Neuronal stem cell (in vitro differentiated cells): Measurements from ENCODE around the gene STIMATE.

ENCODE experiments used
- DNase-seq: peaks from one replicate; pipeline ENCODE4 v3.0.0-alpha.2; 2013; ENCODE audit warnings: low spot score
- H2AFZ ChIP-seq: one replicate; pipeline ENCODE4 v1.6.1; 2013; ENCODE audit warnings: mild to moderate bottlenecking, low read length, inconsistent platforms
- H2AK5ac ChIP-seq: 2 replicates; pipeline ENCODE4 v1.6.1; 2013; ENCODE audit warnings: low read depth, mild to moderate bottlenecking, inconsistent platforms, low read length, moderate library complexity, mixed read lengths
- H2BK120ac ChIP-seq: 2 replicates; pipeline ENCODE4 v1.6.1; 2013; ENCODE audit warnings: low read depth, mild to moderate bottlenecking, inconsistent platforms, low read length, moderate library complexity, mixed read lengths
- H2BK12ac ChIP-seq: one replicate; pipeline ENCODE4 v1.6.1; 2013; ENCODE audit warnings: low read length, inconsistent platforms
- H2BK15ac ChIP-seq: 2 replicates; pipeline ENCODE4 v1.6.1; 2013; ENCODE audit warnings: mild to moderate bottlenecking, low read length, inconsistent platforms, mixed read lengths
- H2BK5ac ChIP-seq: one replicate; pipeline ENCODE4 v1.6.1; 2013; ENCODE audit warnings: inconsistent platforms, mild to moderate bottlenecking, low read length, moderate library complexity
- H3K14ac ChIP-seq: one replicate; pipeline ENCODE4 v1.6.1; 2013; ENCODE audit warnings: low read length, inconsistent platforms
- H3K18ac ChIP-seq: 2 replicates; pipeline ENCODE4 v1.6.1; 2013; ENCODE audit warnings: low read length, inconsistent platforms
- H3K23ac ChIP-seq: 2 replicates; pipeline ENCODE4 v1.6.1; 2013; ENCODE audit warnings: low read depth, mild to moderate bottlenecking, mixed read lengths, low read length, inconsistent platforms; ENCODE audit not compliant: poor library complexity
- H3K27ac ChIP-seq: replicated peaks from 3 replicates; pipeline ENCODE4 v1.5.1; 2013; ENCODE audit warnings: low read length, inconsistent platforms
- H3K27me3 ChIP-seq, 3 experiments: 2 replicates each; pipeline ENCODE4 v1.6.1; 2013; ENCODE audit warnings: low read length in 3 of 3, mild to moderate bottlenecking in 2 of 3, inconsistent platforms in 1 of 3, low read depth in 1 of 3, mixed read lengths in 1 of 3, moderate library complexity in 1 of 3; ENCODE audit not compliant: control insufficient read depth in 3 of 3, insufficient read depth in 3 of 3
- H3K36me3 ChIP-seq, 2 donors: replicated peaks in 1 of 2; 2 replicates each; pipeline ENCODE4 v1.6.1; 2013; ENCODE audit warnings: low read length in 2 of 2; ENCODE audit not compliant: control insufficient read depth in 2 of 2, insufficient read depth in 2 of 2
- H3K4ac ChIP-seq: 2 replicates; pipeline ENCODE4 v1.6.1; 2013; ENCODE audit warnings: inconsistent platforms, mild to moderate bottlenecking, low read length, moderate library complexity
- H3K4me1 ChIP-seq, 2 donors: 1 replicate in 1 of 2; 2 replicates in 1 of 2; pipeline ENCODE4 v1.6.1; 2013; ENCODE audit warnings: low read length in 2 of 2, low read depth in 1 of 2; ENCODE audit not compliant: control insufficient read depth in 2 of 2, insufficient read depth in 1 of 2
- H3K4me2 ChIP-seq: one replicate; pipeline ENCODE4 v1.6.1; 2013; ENCODE audit warnings: mild to moderate bottlenecking, low read length, inconsistent platforms; ENCODE audit not compliant: insufficient read depth, poor library complexity, severe bottlenecking
- H3K4me3 ChIP-seq, 2 donors: 2 replicates each; pipeline ENCODE4 v1.5.1; 2013; ENCODE audit warnings: low read length in 2 of 2, mild to moderate bottlenecking in 2 of 2, inconsistent platforms in 1 of 2, moderate library complexity in 1 of 2
- H3K79me1 ChIP-seq: one replicate; pipeline ENCODE4 v1.6.1; 2013; ENCODE audit warnings: low read depth, mild to moderate bottlenecking, inconsistent platforms, low read length, moderate library complexity
- H3K9ac ChIP-seq: one replicate; pipeline ENCODE4 v1.6.1; 2013; ENCODE audit warnings: mild to moderate bottlenecking, low read depth, low read length, inconsistent platforms; ENCODE audit not compliant: poor library complexity
- H3K9me3 ChIP-seq, 2 donors: replicated peaks in 1 of 2; 2 replicates each; pipeline versions ENCODE3 to v1.6.1; 2013; ENCODE audit warnings: low read length in 2 of 2, mild to moderate bottlenecking in 2 of 2, inconsistent platforms in 1 of 2, low read depth in 1 of 2, mixed read lengths in 1 of 2, moderate library complexity in 1 of 2; ENCODE audit not compliant: control insufficient read depth in 2 of 2, insufficient read depth in 1 of 2
- H4K8ac ChIP-seq: one replicate; pipeline ENCODE4 v1.6.1; 2013; ENCODE audit warnings: low read depth, mild to moderate bottlenecking, inconsistent platforms, low read length, moderate library complexity
- H4K91ac ChIP-seq: one replicate; pipeline ENCODE4 v1.6.1; 2013; ENCODE audit warnings: low read length, low read depth, mild to moderate bottlenecking, inconsistent platforms; ENCODE audit not compliant: poor library complexity
- WGBS, 2 donors: extraction: QIAGEN DNeasy Blood & Tissue Kit; methylation state at CpG; one replicate each; pipeline ENCODE4 v1.1.7; 2013; ENCODE audit warnings: missing lambda C conversion rate in 2 of 2, mixed read lengths in 1 of 2; ENCODE audit not compliant: insufficient read length in 2 of 2, insufficient replicate concordance in 1 of 2; ENCODE audit errors: extremely low coverage in 2 of 2; 5-methylcytosine and 5-hydroxymethylcytosine counted together

STIMATE gene

DNA sequence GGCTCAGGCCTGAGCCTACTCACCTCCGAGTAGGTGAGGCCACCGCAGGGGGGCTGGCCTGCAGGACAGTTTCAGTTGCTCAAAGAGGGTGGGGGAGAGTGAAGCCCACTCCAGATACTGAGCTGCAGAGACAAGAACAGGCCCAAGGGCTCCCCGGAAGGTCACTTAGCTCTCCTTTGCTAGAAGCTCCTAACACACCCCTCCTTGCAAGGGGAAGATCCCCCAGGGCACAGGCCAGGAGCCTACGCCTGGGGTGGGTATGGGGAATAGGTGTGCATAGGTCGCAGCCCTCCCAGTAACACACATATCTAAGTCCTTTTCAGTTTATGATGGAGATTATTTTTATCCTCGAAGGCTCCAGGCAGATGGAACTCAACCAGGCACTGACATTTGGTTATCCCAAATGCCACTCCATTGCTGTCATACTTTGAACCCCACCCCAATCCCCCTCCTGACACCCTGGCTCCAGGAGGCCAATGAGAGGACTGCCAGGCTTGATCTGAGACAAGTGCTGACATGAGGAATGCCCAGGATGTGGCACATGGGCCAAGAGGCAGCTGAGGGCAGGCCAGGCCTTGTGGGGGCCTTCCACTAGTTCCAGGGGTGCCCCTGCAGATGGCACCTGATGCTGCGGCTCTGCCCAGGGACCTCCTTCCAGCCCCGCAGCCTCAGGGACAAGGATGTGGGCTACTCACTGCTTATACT, 61.4 kb downstream of the STIMATE start:
- Histone ChIP-seq H3K9me3 (no peaks in the 10 kb centered on the region), H3K36me3 (peaks cover 0 to 2% of the 10 kb centered on the region in 2 donors), H3K4ac (no peak overlapping the region), H3K9ac (no peak overlapping the region), H3K23ac (no peak overlapping the region), H3K4me1 (peaks cover 18 to 32% of the 10 kb centered on the region in 2 donors), H4K8ac (no peak overlapping the region), H2AFZ (no peak overlapping the region), H3K27me3 (no peaks in the 10 kb centered on the region), H3K4me3 (no peak overlapping the region), H4K91ac (no peak overlapping the region), H3K79me1 (no peaks in the 10 kb centered on the region), H2BK120ac (peak overlapping the region; percentile 13), H2BK12ac (no peak overlapping the region), H2BK5ac (peak overlapping the region; percentile 11), H3K27ac (peak overlapping the region; percentile 83), H3K14ac (no peak overlapping the region), H3K4me2 (no peak overlapping the region), H2BK15ac (no peak overlapping the region), H3K18ac (peak overlapping the region; percentile 57), H2AK5ac (peak overlapping the region; percentile 65)
- no CpG with 5 or more reads among the region's 8 CpGs for WGBS, 2 donors
- no peak for DNase-seq

DNA sequence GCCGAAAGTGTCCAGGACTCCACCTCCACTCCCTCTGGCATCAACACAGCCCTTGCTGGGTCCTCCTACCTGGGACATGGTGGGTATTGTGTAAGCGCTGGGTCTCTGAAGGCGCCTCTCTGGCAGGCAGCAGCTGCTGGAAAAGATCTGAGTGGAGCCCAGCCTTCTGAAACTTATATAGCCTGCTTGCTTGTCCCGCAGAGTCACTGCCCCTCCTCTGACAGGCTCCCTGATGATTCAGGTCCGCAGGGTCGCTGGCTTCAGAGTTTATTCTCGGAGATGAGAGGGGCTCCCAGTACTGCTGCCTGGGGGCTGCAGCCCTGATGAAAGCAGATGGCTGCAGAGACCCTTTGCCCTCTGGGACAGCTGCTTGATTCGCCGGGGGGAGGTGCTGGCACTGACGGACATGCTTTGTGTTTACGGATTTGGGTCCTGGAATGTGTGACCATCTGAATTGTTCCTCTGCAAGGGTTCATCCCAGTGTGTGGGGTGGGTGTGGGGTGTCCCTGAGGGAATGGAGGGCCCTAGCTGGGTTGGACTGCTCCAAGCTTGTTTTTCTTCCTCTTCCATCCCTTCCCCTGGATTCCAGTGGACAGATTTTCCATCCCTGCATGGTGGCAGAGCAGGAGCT, 62.4 kb downstream of the STIMATE start, which contains the start of gene MUSTN1:
Gene MUSTN1, minus strand, starts transcription at position 149 of the 631 bp plus-strand sequence. Its CDS starts 71 bp downstream, at position 78.
- peak within 1 kb of the TSS; percentile 11 for H2BK5ac ChIP-seq
- H2BK15ac ChIP-seq: peak within 1 kb of the TSS; percentile 82
- peak within 1 kb of the TSS; percentile 44 for H3K23ac ChIP-seq
- H3K4me3 ChIP-seq: no peak within 1 kb of the TSS
- no peak within 1 kb of the TSS for H3K9ac ChIP-seq
- peaks cover 18 to 32% of the 10 kb centered on the region in 2 donors for H3K4me1 ChIP-seq
- H4K8ac ChIP-seq: no peak within 1 kb of the TSS
- peak within 1 kb of the TSS; percentile 91 for H3K18ac ChIP-seq
- no peaks in the 10 kb centered on the region for H3K9me3 ChIP-seq
- peak within 1 kb of the TSS; percentile 34 for H4K91ac ChIP-seq
- peak within 1 kb of the TSS; percentile 13 for H2BK120ac ChIP-seq
- no peaks in the 10 kb centered on the region for H3K27me3 ChIP-seq
- WGBS, 2 donors: no CpG with 5 or more reads among the region's 11 CpGs
- no peak within 1 kb of the TSS for H3K4ac ChIP-seq
- H3K79me1 ChIP-seq: no peaks in the 10 kb centered on the region
- peak; percentile 57 for DNase-seq
- peak within 1 kb of the TSS; percentile 38 for H2AK5ac ChIP-seq
- no peaks in the 10 kb centered on the region for H3K36me3 ChIP-seq
- peak within 1 kb of the TSS; percentile 48 for H3K4me2 ChIP-seq
- peak within 1 kb of the TSS; percentile 83 for H3K27ac ChIP-seq
- H2AFZ ChIP-seq: peak within 1 kb of the TSS; percentile 17
- peak within 1 kb of the TSS; percentile 78 for H2BK12ac ChIP-seq
- peak within 1 kb of the TSS; percentile 22 for H3K14ac ChIP-seq

- Histone ChIP-seq H2BK12ac (no peak overlapping the region), H2BK120ac (no peak overlapping the region), H3K18ac (no peak overlapping the region), H3K79me1 (no peaks in the 10 kb centered on the region), H3K9ac (no peak overlapping the region), H3K4me1 (peaks cover 18 to 28% of the 10 kb centered on the region in 2 donors), H2BK15ac (no peak overlapping the region), H2BK5ac (no peak overlapping the region), H3K23ac (no peak overlapping the region), H3K4me3 (no peak overlapping the region), H3K9me3 (no peaks in the 10 kb centered on the region), H4K8ac (no peak overlapping the region), H2AFZ (no peak overlapping the region), H3K4ac (no peak overlapping the region), H3K27ac (no peak overlapping the region), H3K14ac (no peak overlapping the region), H4K91ac (no peak overlapping the region), H3K36me3 (no peaks in the 10 kb centered on the region), H3K27me3 (no peaks in the 10 kb centered on the region), H2AK5ac (peak overlapping the region; percentile 36), H3K4me2 (no peak overlapping the region)
- WGBS, 2 donors: no CpG with 5 or more reads among the region's 14 CpGs
- no peak for DNase-seq
Measured at GRCh38 chr3:52833202-52833601, 64.1 kb downstream of the STIMATE start.
